Astrocyte of the spinal cord (primary cell): Measurements from ENCODE around the gene SERPINF2.

Experiments
- DNase-seq: peaks from one replicate; pipeline ENCODE4 v3.0.0; 2011; ENCODE audit warnings: low read depth, low spot score
- H3K4me3 ChIP-seq: 2 replicates; pipeline ENCODE4 v1.5.1; 2011; ENCODE audit warnings: low read depth, mild to moderate bottlenecking, low read length, moderate library complexity
- CTCF ChIP-seq: IDR thresholded peaks from 2 replicates; pipeline ENCODE4 v1.5.1; 2012; ENCODE audit warnings: low read depth, mild to moderate bottlenecking, low read length, inconsistent platforms
- in situ Hi-C: cut with HindIII; loops from 2 replicates; pipeline ENCODE4 v1.10.0; 2017; ENCODE audit warnings: low sequenced_read_pairs

SERPINF2 gene

DNA sequence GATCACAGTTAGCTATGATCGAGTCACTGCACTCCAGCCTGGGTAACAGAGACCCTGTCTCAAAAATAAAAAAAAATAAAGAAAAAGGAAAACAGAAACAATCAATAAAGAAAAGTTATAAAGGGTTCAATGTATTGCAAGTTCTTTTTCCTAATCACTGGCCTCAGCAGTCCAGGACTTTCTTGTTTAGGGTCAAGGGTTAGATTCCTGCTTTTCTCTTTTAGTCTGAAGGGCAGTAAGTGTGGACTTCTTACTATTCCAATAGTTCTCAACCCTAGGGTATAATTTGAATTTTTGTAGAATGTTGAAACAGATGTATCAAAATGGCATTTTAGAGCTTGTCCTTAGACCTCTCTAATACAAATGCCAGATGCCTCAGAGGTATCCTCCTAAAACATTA is 59.8 kb downstream of the SERPINF2 start:
- DNase-seq: no peak
- H3K4me3 ChIP-seq: no peak overlapping the region
- in situ Hi-C loops: no loop called here
- TF ChIP-seq CTCF: no peak

GRCh38 chr17:1803280-1803679 is 60.6 kb downstream of the SERPINF2 start:
- no peak for TF ChIP-seq CTCF
- in situ Hi-C loops: no loop called here
- no peak for DNase-seq

More at GRCh38 chr17:1803280-1803679, 60.6 kb downstream of the SERPINF2 start:
- no peak overlapping the region for H3K4me3 ChIP-seq
